ES-I3 (cell line): Measurements from ENCODE around the gene REST.
"Not testable (repeated sequence)": the region's sequence is repeated elsewhere in the genome, so short reads cannot be mapped to it uniquely, and the experiment has no call there.

Experiments used
- H3K36me3 ChIP-seq: 2 replicates; pipeline ENCODE4 v1.6.1; 2013; ENCODE audit warnings: mild to moderate bottlenecking, low read length, control low read depth, moderate library complexity; ENCODE audit not compliant: insufficient read depth
- H3K4me1 ChIP-seq: 2 replicates; pipeline ENCODE4 v1.6.1; 2013; ENCODE audit warnings: mild to moderate bottlenecking, control low read depth, low read length; ENCODE audit not compliant: insufficient read depth
- H3K9ac ChIP-seq: 2 replicates; pipeline ENCODE4 v1.6.1; 2013; ENCODE audit warnings: low read depth, mild to moderate bottlenecking, low read length, moderate library complexity
- H3K9me3 ChIP-seq: 2 replicates; pipeline ENCODE4 v1.6.1; 2013; ENCODE audit warnings: mild to moderate bottlenecking, low read length, moderate library complexity; ENCODE audit not compliant: control insufficient read depth, insufficient read depth

The REST gene

GRCh38 chr4:56907489-56908205 is at the start of gene REST:
TSS of gene REST (plus strand) at chr4:56907900. CDS start at chr4:56910639, 2,739 bp downstream.
- Histone ChIP-seq H3K4me1 (peaks cover 25% of the 10 kb centered on the region), H3K9ac (peak within 1 kb of the TSS; percentile 94), H3K9me3 (no peaks in the 10 kb centered on the region), H3K36me3 (no peaks in the 10 kb centered on the region)

- no peak overlapping the region for H3K9ac ChIP-seq
- no peaks in the 10 kb centered on the region for H3K36me3 ChIP-seq
- no peaks in the 10 kb centered on the region for H3K9me3 ChIP-seq
- peaks cover 3% of the 10 kb centered on the region; the same call in 1 of the 2 replicates for H3K4me1 ChIP-seq
Observed at GRCh38 chr4:56859841-56860240, 47.9 kb upstream of the REST start.

- no peaks in the 10 kb centered on the region for H3K9me3 ChIP-seq
- H3K36me3 ChIP-seq: no peaks in the 10 kb centered on the region
- no peak overlapping the region for H3K9ac ChIP-seq
- H3K4me1 ChIP-seq: peaks cover 3% of the 10 kb centered on the region; the same call in 1 of the 2 replicates
Observed at GRCh38 chr4:56860781-56861180, 46.9 kb upstream of the REST start.

- H3K4me1 ChIP-seq: peaks cover 3% of the 10 kb centered on the region; the same call in 1 of the 2 replicates
- H3K9me3 ChIP-seq: no peaks in the 10 kb centered on the region
- H3K36me3 ChIP-seq: no peaks in the 10 kb centered on the region
- H3K9ac ChIP-seq: no peak overlapping the region
Observed at GRCh38 chr4:56861360-56861759, 46.3 kb upstream of the REST start.

GRCh38 chr4:56863441-56864139 is 44.1 kb upstream of the REST start:
- H3K36me3 ChIP-seq: no peaks in the 10 kb centered on the region
- no peak overlapping the region for H3K9ac ChIP-seq
- H3K4me1 ChIP-seq: peaks cover 3% of the 10 kb centered on the region; the same call in 1 of the 2 replicates
- no peaks in the 10 kb centered on the region for H3K9me3 ChIP-seq

- H3K9ac ChIP-seq: no peak overlapping the region
- no peaks in the 10 kb centered on the region for H3K9me3 ChIP-seq
- peaks cover 17% of the 10 kb centered on the region for H3K4me1 ChIP-seq
- no peaks in the 10 kb centered on the region for H3K36me3 ChIP-seq
Observed at GRCh38 chr4:56870946-56871345, 36.8 kb upstream of the REST start.

- Histone ChIP-seq H3K9me3 (no peaks in the 10 kb centered on the region), H3K9ac (no peak overlapping the region), H3K36me3 (no peaks in the 10 kb centered on the region), H3K4me1 (peaks cover 17% of the 10 kb centered on the region)
Observed at GRCh38 chr4:56871371-56871866, 36.3 kb upstream of the REST start.

- Histone ChIP-seq H3K9me3 (no peaks in the 10 kb centered on the region), H3K9ac (peak overlapping the region; percentile 32; the same call in 1 of the 2 replicates), H3K36me3 (no peaks in the 10 kb centered on the region), H3K4me1 (peaks cover 17% of the 10 kb centered on the region)
Observed at GRCh38 chr4:56874166-56874565, 33.5 kb upstream of the REST start.

GRCh38 chr4:56874923-56875322 is 32.8 kb upstream of the REST start:
- Histone ChIP-seq H3K9ac (peak overlapping the region; percentile 32; the same call in 1 of the 2 replicates), H3K4me1 (peaks cover 17% of the 10 kb centered on the region), H3K36me3 (no peaks in the 10 kb centered on the region), H3K9me3 (no peaks in the 10 kb centered on the region)

GRCh38 chr4:56876264-56876663 is 31.4 kb upstream of the REST start:
- peaks cover 12% of the 10 kb centered on the region for H3K4me1 ChIP-seq
- no peaks in the 10 kb centered on the region for H3K9me3 ChIP-seq
- no peaks in the 10 kb centered on the region for H3K36me3 ChIP-seq
- no peak overlapping the region for H3K9ac ChIP-seq

- H3K36me3 ChIP-seq: no peaks in the 10 kb centered on the region
- peaks cover under 1% of the 10 kb centered on the region; the same call in 1 of the 2 replicates for H3K4me1 ChIP-seq
- no peaks in the 10 kb centered on the region for H3K9me3 ChIP-seq
- H3K9ac ChIP-seq: no peak overlapping the region
Observed at GRCh38 chr4:56879996-56880395, 27.7 kb upstream of the REST start.

GRCh38 chr4:56880572-56880971 is 27.1 kb upstream of the REST start:
- Histone ChIP-seq H3K9me3 (no peaks in the 10 kb centered on the region), H3K9ac (no peak overlapping the region), H3K36me3 (no peaks in the 10 kb centered on the region), H3K4me1 (no peaks in the 10 kb centered on the region)

GRCh38 chr4:56884511-56884910 is 23.2 kb upstream of the REST start:
- not testable (repeated sequence) for H3K36me3 ChIP-seq, H3K9ac ChIP-seq, H3K9me3 ChIP-seq, H3K4me1 ChIP-seq

- H3K36me3 ChIP-seq: no peaks in the 10 kb centered on the region
Observed at GRCh38 chr4:56892691-56893090, 15.0 kb upstream of the REST start.

GRCh38 chr4:56897842-56898241 is 9.9 kb upstream of the REST start:
- not testable (repeated sequence) for H3K36me3 ChIP-seq, H3K9ac ChIP-seq, H3K4me1 ChIP-seq, H3K9me3 ChIP-seq

More at GRCh38 chr4:56892691-56893090, 15.0 kb upstream of the REST start:
- no peak overlapping the region for H3K9ac ChIP-seq
- no peaks in the 10 kb centered on the region for H3K9me3 ChIP-seq
- no peaks in the 10 kb centered on the region for H3K4me1 ChIP-seq
